GM18909 (cell line): ENCODE results near the gene GALE.
"Not testable (repeated sequence)": the region's sequence is repeated elsewhere in the genome, so short reads cannot be mapped to it uniquely, and the experiment has no call there.

Experiments used
- ATAC-seq: cut with Tn5 transposase; IDR thresholded peaks from one replicate; pipeline ENCODE4 v1.9.1; 2021; ENCODE audit warnings: mild to moderate bottlenecking; ENCODE audit not compliant: unreplicated experiment, poor library complexity

GALE gene

DNA sequence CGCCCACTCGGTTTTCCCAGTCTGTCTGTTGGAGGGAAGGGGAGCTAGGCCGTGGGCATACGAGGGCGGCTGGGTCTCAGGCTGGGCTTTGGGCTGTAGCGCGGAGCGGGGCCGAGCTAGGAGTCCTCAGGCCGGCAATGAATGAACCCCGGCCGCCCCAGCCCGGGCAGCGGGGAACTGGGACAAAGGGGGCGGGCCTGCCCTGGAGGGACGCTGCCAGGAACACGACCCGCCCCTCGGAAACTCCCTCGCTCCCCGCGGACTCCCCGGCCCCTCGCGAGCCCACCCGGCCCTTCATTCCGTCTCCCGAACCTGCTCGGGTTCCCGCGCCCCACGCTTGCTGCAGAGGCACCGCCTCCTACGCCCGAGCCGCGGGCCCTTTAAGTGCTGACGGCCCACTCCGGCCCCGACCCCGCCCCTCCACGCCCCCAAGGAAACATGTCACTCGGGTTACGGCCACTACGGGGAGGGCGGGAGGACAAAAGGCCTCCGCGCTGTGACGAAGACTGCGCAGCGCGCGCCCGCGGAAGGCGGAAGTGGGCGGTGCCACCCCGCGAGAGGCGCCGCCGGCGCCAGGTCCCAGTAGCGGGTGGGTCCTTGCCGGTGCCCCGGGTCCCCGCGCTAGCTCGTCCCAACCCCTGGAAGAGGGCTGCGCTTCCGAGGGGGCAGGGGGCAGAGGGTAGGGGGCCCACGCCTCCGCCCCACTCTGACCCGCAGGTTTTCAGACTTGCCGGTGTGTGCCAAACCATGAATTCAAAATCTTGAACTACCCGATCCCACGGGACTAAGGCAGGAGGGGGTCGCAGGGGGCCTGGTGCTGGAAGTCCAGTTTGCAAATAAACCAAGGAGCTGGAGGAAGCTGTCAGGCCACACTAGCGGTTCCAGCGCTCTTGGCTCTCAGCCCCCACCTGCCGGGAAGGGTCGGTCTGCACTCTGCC lies at the start of gene GALE:
Gene GALE, minus strand, starts transcription at position 355 of the 938 bp plus-strand sequence. CDS start 1,747 bp downstream, outside the sequence.
- peak; percentile 78 for ATAC-seq

DNA sequence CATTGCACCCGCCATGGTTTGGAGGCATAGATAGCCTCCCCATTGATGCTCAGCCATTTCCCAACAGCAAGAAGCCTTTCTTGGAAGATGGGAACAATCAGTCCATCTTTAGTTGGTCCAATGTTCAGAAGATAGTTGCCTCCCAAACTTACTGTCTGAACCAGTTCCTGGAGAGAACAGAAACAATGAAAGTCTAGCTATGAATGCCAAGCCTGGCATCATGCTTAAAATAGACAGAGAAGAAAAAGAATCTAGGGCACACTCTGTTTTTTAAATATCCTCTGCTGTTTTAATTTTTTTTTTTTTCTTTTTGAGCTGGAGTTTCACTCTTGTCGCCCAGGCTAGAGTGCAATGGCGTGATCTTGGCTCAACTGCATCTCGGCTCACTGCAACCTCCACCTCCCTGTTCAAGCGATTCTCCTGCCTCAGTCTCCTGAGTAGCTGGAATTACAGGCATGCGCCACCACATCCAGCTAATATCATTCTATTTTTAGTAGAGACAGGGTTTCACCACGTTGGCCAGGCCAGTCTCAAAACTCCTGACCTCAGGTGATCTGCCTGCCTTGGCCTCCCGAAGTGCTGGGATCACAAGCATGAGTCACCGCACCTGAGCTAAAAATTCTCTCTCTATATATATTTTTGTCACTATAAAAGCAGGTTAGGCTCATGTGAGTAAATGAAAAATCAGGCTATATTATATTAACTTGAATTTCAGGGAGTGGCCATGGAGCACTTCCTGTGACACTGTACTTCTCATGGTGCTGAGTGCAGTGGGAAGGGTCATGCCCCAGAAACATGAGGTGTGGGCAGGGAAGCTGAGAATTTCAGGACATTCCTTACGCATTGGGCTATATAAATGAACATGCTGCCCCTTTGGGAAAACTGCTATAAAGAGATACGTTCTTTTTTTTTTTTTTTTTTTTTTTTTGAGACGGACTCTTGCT lies 48.4 kb upstream of the GALE start:
- ATAC-seq = no peak

DNA sequence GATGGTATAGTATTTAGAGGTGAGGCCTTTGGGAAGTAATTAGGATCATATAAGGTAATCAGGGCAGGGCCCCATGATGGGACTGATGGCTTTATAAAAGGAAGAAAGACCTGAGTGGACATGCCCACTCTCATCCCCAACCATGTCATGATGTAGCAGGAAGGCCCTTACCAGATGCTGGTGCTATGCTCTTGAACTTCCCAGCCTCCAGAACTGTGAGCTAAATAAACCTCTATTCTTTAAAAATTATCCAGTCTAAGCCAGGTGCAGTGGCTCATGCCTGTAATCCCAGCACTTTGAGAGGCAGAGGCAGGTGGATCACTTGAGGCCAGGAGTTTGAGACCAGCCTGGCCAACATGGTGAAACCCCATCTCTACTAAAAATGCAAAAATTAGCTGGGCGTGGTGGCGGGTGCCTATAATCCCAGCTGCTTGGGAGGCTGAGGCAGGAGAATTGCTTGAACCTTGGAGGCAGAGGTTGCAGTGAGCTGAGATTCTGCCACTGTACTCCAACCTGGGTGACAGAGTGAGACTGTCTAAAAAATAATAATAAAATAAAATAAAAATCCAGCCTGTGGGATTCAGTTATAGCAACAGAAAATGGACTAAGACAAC lies 47.0 kb upstream of the GALE start:
- ATAC-seq = not testable (repeated sequence)

DNA sequence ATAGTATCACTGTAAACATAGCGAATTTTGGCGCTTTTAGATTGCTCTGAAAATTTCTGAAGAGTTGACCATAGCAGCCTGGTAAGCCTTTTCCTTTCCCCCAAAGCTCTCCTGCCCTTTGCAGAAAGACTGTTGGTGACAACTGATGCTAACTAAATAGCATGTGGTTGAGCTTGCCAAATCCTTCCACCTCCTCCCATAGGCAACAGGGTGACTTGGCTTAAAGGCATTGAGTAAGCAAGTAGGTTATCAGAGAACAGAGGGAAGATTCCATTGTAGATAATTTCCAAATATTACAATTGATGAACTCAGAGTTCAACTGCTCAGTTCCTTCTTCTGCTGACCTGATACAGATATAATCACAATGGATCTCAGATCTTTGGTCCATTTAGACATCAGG lies 44.6 kb upstream of the GALE start:
- no peak for ATAC-seq

DNA sequence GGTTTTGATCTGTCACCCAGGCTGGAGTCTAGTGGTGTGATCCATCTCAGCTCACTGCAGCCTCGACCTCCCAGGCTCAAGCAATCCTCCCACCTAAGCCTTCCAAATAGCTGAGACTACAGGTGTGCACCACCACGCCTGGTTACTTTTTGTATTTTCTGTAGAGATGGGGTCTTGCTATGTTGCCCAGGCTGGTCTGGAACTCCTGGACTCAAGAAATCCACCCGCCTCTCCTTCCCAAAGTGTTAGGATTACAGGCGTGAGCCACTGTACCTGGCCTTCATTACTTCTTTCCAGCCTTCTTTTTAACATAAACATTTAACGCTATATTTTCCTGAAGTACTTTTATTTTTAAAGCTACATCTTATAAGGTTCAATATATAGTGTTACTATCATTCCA lies 43.1 kb upstream of the GALE start:
- ATAC-seq = no peak

DNA sequence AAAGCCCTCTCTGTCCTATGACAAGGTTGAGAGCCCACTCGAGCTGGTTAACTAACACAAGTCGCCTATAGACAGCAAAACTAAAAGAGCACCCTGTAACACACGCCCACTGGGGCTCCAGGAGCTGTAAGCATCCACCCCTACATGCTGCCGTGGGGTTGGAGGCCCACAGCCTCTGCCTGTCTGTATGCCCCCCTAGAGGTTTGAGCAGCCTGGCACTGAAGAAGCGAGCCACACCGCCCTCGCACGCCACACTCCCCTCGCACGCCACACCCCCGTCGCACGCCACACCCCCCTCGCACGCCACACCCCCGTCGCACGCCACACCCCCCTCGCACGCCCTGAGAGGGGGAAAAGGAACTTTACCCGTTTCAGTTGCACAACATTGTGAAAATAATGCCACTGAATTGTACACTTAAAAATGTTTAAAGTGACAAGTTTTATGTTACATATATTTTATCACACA lies 37.9 kb upstream of the GALE start:
- ATAC-seq = peak; percentile 64

DNA sequence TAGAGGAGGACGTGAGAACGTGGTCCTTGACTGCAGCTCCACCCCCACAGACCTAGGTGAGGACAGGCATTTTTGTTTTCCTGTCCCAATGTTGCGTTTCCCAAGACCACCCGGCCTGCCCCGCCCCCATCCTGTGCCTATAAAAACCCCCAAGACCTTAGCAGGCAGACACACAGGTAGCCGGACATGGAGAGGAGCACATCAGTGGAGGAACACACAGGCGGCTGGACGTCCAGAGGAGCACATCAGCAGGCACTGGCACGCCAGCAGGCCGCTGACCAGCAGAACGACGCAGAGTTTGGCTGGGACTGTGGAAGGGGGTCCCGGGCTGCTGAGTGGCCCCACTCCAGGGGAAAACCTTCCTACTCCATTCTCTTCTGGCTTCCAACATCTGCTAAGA lies 37.4 kb upstream of the GALE start:
- no peak for ATAC-seq

DNA sequence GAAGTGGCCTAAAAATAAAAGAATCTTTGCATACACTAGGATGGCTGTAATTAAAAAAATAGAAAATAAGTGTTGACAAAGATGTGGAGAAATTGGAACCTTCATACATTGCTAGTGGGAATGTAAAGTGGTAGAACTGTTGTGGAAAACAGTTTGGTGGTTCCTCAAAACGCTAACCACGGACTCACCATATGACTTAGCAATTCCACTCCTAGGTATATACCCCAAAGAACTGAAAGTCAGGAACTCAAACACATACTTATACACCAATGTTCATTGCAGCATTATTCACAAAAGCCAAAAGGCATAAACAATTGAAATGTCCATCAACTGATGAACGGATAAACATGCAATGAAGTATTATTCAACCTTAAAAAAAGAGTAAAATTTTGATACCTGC lies 35.5 kb upstream of the GALE start:
- no peak for ATAC-seq

DNA sequence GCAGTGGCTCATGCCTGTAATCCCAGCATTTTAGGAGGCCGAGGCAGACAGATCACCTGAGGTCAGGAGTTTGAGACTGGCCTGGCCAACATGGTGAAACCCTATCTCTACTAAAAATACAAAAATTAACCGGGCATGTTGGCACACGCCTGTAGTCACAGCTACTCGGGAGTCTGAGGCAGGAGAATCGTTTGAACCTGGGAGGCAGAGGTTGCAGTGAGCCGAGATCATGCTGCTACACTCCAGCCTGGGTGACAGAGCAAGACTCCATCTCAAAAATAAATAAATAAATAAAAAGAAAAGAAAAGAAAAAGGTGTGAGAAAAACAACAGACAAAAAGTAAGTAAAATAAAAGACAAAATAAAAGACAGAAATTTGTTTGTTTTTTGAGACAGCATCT lies 33.6 kb upstream of the GALE start:
- ATAC-seq = not testable (repeated sequence)

DNA sequence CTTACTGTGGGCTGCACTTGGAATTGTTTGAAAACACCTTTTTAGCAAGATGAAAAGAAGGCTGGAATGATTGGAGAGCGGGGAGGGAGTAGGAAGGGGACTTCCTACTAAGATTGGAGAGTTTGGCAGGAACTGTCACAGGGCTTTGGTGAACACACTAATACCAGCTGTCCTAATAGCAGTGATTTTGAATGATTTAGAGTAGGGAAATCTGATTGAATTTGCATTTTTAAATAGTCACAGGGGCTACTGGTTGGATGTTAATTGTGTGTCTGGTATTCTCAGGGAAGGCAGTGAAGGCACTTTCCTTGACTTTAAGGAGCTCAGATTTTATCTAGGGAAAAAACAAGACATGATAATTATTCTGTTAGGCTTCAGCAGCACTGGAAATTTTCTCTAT lies 27.2 kb upstream of the GALE start:
- no peak for ATAC-seq

DNA sequence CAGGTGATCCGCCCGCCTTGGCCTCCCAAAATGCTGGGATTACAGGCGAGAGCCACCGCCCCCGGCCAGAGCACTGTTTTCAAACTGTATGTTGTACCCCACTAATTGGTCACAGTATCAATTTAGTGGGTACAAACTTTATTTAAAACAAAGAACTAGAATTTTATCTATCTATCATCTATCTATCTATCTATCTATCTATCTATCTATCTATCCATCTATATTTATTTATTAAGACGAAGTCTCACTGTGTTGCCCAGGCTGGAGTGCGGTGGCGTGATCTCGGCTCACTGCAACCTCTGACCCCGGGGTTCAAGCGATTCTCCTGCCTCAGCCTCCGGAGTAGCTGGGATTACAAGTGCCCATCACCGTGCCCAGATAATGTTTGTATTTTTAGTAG lies 26.0 kb upstream of the GALE start:
- ATAC-seq = not testable (repeated sequence)

DNA sequence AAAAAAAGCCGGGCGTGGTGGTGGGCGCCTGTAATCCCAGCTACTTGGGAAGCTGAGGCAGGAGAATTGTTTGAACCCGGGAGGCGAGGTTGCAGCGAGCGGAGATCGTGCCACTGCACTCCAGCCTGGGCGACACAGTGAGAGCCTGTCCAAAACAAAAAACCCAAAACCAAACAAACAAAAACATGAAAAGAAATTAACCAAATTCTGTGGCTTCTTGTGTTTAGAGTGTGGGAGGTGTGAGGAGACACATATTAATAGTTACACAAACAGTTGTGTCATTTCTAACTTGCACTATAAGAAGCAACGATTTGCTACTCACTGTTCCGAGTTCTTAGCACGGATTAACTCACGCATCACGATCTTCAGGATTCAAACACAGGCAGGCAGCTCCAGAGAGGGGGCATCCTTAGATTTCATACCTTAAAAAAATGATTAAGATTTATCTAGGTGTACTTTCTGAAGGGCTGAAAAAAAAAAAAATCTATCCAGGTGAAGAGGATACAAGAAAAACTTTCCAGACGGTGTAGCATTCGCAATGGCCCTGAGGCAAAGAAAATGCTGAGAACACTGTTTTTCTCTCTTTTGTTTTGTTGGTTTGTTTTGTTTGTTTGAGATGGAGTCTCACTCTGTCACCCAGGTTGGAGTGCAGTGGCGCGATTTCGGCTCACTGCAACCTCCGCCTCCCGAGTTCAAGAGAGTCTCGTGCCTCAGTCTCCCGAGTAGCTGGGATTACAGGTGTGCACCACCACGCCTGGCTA lies 25.4 kb upstream of the GALE start:
- no peak for ATAC-seq

DNA sequence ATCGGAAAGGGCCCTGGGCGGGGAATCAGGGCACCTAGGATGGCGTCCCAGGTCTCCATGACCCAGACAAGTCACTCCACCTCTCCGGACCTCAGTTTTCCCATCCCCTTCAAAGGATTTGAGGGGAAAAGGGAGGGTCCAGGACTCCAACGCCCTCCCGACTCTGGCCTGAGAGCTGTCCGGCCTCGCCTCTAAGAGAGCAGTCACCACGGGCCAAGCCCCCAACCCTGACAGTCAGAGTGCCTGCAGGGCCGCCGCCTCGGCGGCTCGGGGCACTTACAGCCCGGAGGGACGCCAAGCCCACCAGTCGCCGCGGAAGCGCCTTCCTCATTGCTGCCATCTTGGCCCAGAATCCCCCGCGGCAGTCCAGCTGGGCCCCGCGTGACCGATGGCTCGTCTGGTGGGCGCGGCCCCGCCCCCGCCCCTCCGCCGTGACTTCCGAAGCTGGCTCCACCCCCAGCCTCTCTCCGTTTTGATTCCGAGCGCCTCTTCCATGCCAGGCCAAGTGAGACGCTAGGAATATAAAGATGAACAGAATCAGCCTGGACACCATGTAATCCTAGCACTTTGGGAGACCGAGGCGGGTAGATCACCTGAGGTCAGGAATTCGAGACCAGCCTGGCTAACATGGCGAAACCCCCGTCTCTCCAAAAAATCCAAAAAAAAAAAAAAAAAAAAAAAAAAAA lies 24.7 kb upstream of the GALE start, which contains the start of gene HMGCL:
Gene HMGCL, minus strand, starts transcription at position 354 of the 686 bp plus-strand sequence. Its CDS starts 14 bp downstream, at position 340.
- ATAC-seq = peak; percentile 80

DNA sequence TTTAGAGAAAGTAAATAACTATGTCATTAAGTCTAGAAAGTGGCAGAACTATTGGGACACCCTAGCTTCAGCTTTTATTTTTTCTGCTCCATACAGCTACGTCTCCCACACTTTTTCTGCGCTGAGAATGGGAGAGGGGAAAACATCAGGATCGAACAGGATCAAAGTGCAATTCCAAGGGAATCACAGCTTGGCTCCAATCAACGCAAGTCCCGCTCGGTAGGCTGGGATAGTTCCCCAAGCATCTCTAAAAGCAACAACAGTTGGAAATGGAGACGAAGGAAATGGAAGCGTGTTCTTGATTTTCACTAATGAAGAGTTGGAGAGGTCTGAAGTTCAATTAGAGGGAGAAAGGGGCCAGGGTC lies 24.1 kb upstream of the GALE start:
- ATAC-seq = no peak

DNA sequence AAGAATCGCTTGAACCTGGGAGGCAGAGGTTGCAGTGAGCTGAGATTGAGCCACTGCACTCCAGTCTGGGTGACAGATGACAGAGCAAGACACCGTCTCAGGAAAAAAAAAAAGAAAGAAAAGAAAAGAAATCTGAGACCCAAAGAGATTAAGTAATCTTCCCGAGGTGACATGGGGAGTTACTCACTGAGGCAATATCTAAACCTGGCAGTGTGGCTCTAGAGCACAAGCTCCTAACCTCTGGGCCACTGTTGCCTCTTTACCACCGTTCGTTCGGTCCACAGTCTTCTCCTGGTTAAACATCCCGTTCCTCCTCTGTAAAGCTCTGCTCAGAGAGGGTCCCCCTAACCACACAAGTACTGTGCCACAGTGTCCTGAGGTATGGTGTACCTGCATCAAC lies 23.2 kb upstream of the GALE start:
- no peak for ATAC-seq

DNA sequence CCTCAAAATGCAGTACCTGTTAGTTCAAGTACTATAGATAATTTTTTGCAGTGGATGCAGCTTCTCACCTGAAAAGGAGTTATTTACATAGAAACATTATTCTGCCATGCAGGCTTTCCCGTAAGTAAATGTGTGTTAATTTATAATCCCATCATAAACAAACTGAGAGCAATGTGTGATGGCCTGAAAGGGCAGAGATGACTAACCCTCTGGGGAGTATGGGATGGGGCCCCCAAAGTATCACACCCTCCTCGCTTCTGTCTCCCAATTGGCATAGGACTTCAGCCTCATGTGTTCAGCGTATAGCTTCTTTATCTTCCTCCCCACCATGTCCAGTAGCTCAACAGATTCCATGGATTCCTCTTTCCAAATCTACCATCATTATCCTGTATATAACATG lies 17.1 kb upstream of the GALE start:
- no peak for ATAC-seq

DNA sequence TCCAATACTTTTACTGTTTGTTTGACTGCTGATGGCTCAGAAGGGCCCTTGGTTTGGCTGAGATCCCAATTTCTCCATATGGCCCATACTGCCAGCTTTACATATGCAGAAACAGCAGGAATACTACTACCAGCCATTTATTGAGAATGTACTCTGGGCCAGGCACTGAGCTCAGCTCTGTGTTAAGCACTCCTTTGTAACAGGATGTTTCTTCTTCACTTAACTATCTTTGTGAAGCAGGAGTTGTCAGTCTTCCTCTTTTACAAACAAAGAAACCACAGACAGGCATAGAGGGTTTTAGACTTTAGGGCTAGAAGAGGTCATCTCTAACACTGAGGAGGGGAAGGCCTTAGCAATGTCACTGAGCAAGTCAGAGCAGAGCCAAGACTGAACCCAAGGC lies 16.4 kb upstream of the GALE start:
- no peak for ATAC-seq

DNA sequence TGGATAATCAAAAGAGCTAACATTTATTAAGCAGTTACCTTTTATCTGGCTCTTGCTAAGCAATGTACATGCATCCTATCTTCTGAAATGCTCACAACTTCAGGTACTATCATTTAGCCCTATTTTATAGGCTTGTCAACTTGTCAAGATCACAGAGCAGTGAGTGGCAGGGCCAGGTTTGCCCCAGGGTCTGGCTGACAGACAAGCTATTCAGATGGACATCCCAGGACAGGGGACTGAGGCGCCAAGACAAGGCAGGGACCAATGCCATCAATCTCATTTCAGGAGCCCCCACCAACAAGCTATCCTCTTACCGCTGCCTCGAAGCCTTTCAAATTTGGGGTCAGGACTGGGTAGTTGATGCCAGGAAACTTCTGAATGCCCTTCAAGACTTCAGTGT lies 15.8 kb upstream of the GALE start:
- no peak for ATAC-seq

DNA sequence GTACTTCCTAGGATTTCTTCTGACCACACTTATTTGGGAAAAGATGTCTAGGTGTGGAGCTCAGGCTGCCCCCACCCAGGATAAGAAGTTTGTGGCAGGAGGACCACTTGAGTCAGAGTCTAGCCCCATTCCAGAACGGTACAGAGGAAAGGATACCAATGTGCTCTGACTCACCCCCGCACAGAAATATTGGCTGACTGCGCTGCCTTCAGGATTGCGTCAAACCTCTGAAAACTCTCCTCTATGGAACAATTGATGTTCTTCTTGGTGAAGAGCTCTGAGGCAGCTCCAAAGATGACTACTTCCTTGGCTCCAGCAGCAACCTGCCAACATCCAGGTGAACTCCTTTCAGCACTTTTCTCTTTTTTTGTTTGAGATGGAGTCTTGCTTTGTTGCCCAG lies 13.5 kb upstream of the GALE start:
- no peak for ATAC-seq
